Stimulated activated CD4-positive, alpha-beta T cell treated with anti-CD3 and anti-CD28 coated beads, Interleukin-15, amount 100 ng/mL, for 1 hour (primary cell): ENCODE data around the gene LDHAL6B.

Source experiments
- DNase-seq, 2 donors: peaks; one replicate each; pipeline ENCODE4 v3.0.0-alpha.2; 2020; ENCODE audit warnings: low read depth in 1 of 2, low spot score in 1 of 2

LDHAL6B gene

GRCh38 chr15:59249816-59250215 lies 43.2 kb downstream of the LDHAL6B start:
- DNase-seq = no peak

GRCh38 chr15:59250249-59250648 lies 43.6 kb downstream of the LDHAL6B start:
- no peak for DNase-seq

GRCh38 chr15:59251001-59251845 lies 44.6 kb downstream of the LDHAL6B start:
- DNase-seq = no peak

DNA sequence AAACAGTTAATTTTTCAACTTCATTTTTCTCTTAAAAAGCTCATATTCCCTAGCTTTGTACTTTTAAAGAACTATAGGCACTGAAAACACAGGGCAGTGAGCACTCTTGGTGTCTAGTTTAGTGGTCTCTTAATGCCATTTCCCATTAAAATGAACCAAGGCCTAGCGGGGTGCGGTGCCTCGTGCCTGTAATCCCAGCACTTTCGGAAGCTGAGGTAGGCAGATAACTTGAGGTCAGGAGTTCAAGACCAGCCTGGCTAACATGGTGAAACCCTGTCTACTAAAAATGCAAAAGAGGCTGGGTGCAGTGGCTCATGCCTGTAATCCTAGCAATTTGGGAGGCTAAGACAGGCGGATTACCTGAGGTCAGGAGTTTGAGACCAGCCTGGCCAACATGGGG lies 45.5 kb downstream of the LDHAL6B start:
- no peak for DNase-seq

DNA sequence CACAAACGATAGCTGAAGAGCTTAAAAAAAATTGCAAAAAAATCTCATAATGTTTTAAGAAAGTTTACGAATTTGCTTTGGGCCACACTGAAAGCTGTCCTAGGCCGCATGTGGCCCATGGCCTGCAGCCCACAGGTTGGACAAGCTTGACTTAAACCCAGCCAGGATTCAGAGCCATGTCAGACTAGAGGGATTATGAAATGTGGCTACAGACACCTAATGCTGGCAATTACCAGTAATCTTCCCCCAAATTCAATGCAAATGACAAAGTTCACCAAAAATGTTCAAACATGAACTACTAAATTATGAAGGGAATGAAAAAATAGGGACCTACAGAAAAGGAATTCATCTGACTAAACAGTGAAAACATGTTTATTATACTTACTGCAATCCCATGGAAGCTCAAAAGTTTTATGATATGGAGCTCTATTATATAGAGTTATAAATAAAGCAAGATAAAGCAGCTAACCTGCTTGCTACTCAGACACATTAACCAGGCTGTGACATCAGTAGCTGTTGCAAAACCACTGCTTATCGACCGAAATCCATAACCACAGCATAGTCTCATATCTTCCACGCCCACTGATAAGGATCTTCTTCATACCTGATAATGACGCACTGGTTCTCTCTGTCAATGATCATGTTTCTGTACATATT lies 49.2 kb downstream of the LDHAL6B start:
- DNase-seq = no peak

DNA sequence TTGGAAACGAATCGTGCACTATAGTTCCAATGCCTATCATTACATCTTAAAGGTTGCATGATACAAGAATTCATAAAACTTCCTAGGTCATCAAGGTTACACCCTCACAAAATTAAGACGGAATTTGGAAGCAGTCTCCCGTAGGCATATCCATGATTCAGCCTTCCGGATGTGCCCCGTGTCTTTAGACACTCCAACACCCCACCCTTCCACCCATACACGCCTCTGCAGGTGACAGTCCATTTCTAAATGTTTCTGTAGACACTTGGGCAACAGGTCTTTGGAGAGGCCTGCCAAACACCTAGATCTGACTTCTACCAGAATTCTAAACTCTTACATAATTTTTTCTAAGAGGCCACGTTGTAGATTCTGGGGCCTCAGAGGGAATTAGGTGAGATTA lies 49.8 kb downstream of the LDHAL6B start:
- no peak for DNase-seq

GRCh38 chr15:59257140-59257539 lies 50.5 kb downstream of the LDHAL6B start:
- no peak for DNase-seq
